HepG2 (cell line): Measurements from ENCODE around the gene UCP3. TPM values are rescaled to one million over a fixed set of nuclear protein-coding genes. Genes with fewer than 3 reads are reported as not detected.

Source experiments
- ATAC-seq: fragments of 200-7000 bp; cut with Tn5 transposase; 3 replicates; pipeline ENCODE4 v1.9.1; 2020; ENCODE audit warnings: mild to moderate bottlenecking, moderate library complexity
- BruUV-seq: library from RNA; stranded (reverse); fragments of 400-500 nt; replicated peaks from 2 replicates; lab custom pipeline; 2021; lab: Mats Ljungman, UMichigan
- CTCF ChIA-PET: fragments of 300-600 bp; formaldehyde crosslinking; extraction: SDS; loops from one replicate; lab custom pipeline; 2021; ENCODE audit warnings: low total read pairs, inconsistent platforms, low intra/inter-chr PET ratio; lab: Yijun Ruan, JAX
- POLR2A ChIA-PET: fragments of 350-600 bp; sonication (Branson Sonifier 250); formaldehyde crosslinking; loops from one replicate; lab custom pipeline; 2020; ENCODE audit warnings: antibody characterized with exemption, inconsistent platforms; lab: Yijun Ruan, JAX
- DNase-seq: peaks from one replicate; pipeline ENCODE4 v3.0.0-alpha.2; 2015; ENCODE audit warnings: low spot score
- FAIRE-seq: peaks from 3 replicates; lab custom pipeline; 2011; peaks lifted over from hg19 to GRCh38; lab: Jason Lieb, UNC
- H2AFZ ChIP-seq: one replicate; pipeline ENCODE4 v1.6.1; 2011; ENCODE audit warnings: low read length, inconsistent platforms
- H3K27ac ChIP-seq: fragments of 300-600 bp; 3 replicates; pipeline ENCODE4 v1.8.0; 2011; ENCODE audit warnings: mixed run types, mild to moderate bottlenecking, mixed read lengths, low read length, inconsistent platforms; ENCODE audit not compliant: insufficient read depth; ENCODE audit errors: extremely low read length
- H3K27me3 ChIP-seq, 2 experiments: fragments of 200-600 bp in 1 of 2; 2 replicates in 1 of 2; 3 replicates in 1 of 2; pipeline versions ENCODE4 v1.6.0 to v1.8.0; 2011; ENCODE audit warnings: low read length in 2 of 2, mild to moderate bottlenecking in 2 of 2, moderate library complexity in 2 of 2, inconsistent platforms in 1 of 2; ENCODE audit not compliant: insufficient read depth in 2 of 2, control insufficient read depth in 1 of 2
- H3K36me3 ChIP-seq, 2 experiments: fragments of 200-600 bp in 1 of 2; replicated peaks in 1 of 2; 2 replicates in 1 of 2; 3 replicates in 1 of 2; pipeline versions ENCODE4 v1.5.1 to v1.8.0; 2011; ENCODE audit warnings: low read length in 2 of 2, inconsistent platforms in 1 of 2; ENCODE audit not compliant: insufficient read depth in 2 of 2, control insufficient read depth in 1 of 2
- H3K4me1 ChIP-seq: 2 replicates; pipeline ENCODE4 v1.5.1; 2012; ENCODE audit warnings: low read length, inconsistent platforms; ENCODE audit not compliant: insufficient read depth
- H3K4me2 ChIP-seq: 2 replicates; pipeline ENCODE4 v1.6.0; 2011; ENCODE audit warnings: low read depth, low read length, inconsistent platforms
- H3K4me3 ChIP-seq, 3 experiments: fragments of 200-600 bp in 1 of 3; sonication (generic), shearing (Covaris generic) in 1 of 3; replicated peaks in 1 of 3; 2 replicates each; pipeline ENCODE4 v1.5.1; 2011 to 2016; ENCODE audit warnings: low read length in 3 of 3, inconsistent platforms in 2 of 3, low read depth in 2 of 3, mild to moderate bottlenecking in 2 of 3, control low read depth in 1 of 3, mixed read lengths in 1 of 3; ENCODE audit not compliant: insufficient read depth in 1 of 3
- H3K79me2 ChIP-seq: one replicate; pipeline ENCODE4 v1.6.1; 2011; ENCODE audit warnings: low read length, inconsistent platforms; ENCODE audit not compliant: insufficient read depth
- H3K9ac ChIP-seq: 2 replicates; pipeline ENCODE4 v1.6.0; 2011; ENCODE audit warnings: mild to moderate bottlenecking, low read depth, low read length, inconsistent platforms; ENCODE audit not compliant: insufficient read depth
- H3K9me3 ChIP-seq: 2 replicates; pipeline ENCODE4 v1.5.1; 2012; ENCODE audit warnings: mild to moderate bottlenecking, low read length
- H4K20me1 ChIP-seq: 2 replicates; pipeline ENCODE4 v1.6.0; 2011; ENCODE audit warnings: inconsistent platforms, mild to moderate bottlenecking, low read length, moderate library complexity; ENCODE audit not compliant: insufficient read depth
- HCFC1 ChIP-seq: fragments of 150-350 bp; IDR thresholded peaks from 2 replicates; pipeline ENCODE4 v1.6.1; 2014; ENCODE audit warnings: low read depth, low read length
- KMT2B ChIP-seq: IDR thresholded peaks from 2 replicates; pipeline ENCODE4 v1.6.1; 2016; ENCODE audit warnings: missing genetic modification reagents, missing compliant biosample characterization
- PAX8 ChIP-seq: sonication (generic); formaldehyde crosslinking; IDR thresholded peaks from 2 replicates; pipeline ENCODE4 v1.8.0; 2022; ENCODE audit warnings: mild to moderate bottlenecking, missing genetic modification reagents, borderline replicate concordance
- RERE ChIP-seq: IDR thresholded peaks from 2 replicates; pipeline ENCODE4 v1.6.1; 2016; ENCODE audit warnings: low read depth, missing genetic modification reagents, missing compliant biosample characterization
- RNF2 ChIP-seq: fragments of 450-650 bp; conservative IDR thresholded peaks from 2 replicates; pipeline ENCODE4 v1.6.1; 2016; ENCODE audit warnings: low read depth
- ZNF207 ChIP-seq: fragments of 450-650 bp; IDR thresholded peaks from 2 replicates; pipeline ENCODE4 v1.6.1; 2016; ENCODE audit warnings: antibody characterized with exemption, borderline replicate concordance
- ZNF331 ChIP-seq: sonication (generic); formaldehyde crosslinking; IDR thresholded peaks from 2 replicates; pipeline ENCODE4 v1.4.0; 2020; ENCODE audit warnings: missing genetic modification reagents
- ZNF879 ChIP-seq: sonication (generic); formaldehyde crosslinking; IDR thresholded peaks from 2 replicates; pipeline ENCODE4 v1.8.1; 2023; ENCODE audit warnings: missing genetic modification reagents
- ZSCAN22 ChIP-seq: sonication (generic); formaldehyde crosslinking; IDR thresholded peaks from 2 replicates; pipeline ENCODE4 v1.4.0; 2020; ENCODE audit warnings: mild to moderate bottlenecking, missing genetic modification reagents
- WGBS: methylation state at CpG from one replicate; pipeline ENCODE4 v1.1.6; 2017; ENCODE audit warnings: low lambda C conversion rate; 5-methylcytosine and 5-hydroxymethylcytosine counted together
- in situ Hi-C: cut with HindIII; loops from 2 replicates; pipeline ENCODE4 v1.10.0; 2017; ENCODE audit warnings: low pct_unique_long_range_greater_than_20kb; ENCODE audit not compliant: extremely low pct_ligation_motif_present
- intact Hi-C: fragments of 100-400 bp; cut with micrococcal nuclease; formaldehyde crosslinking; loops from one replicate; pipeline ENCODE4 v1.10.0; 2022; ENCODE audit not compliant: unreplicated experiment
- polyA plus RNA-seq, 8 experiments: library from polyadenylated mRNA; depleted of rRNA in 3 of 8; stranded (reverse) in 7 of 8; unstranded in 1 of 8; fragments of >200 nt; fragmentation: Illumina TruSeq in 4 of 8; extraction: Trizol in 4 of 8; gene quantifications; 2 replicates each; pipeline versions ENCODE4 v1.2.1 to v1.2.3, GENCODE V29; 2011 to 2016; ENCODE audit warnings: low read depth in 4 of 8, missing spikeins in 1 of 8, mixed read lengths in 1 of 8; ENCODE audit not compliant: insufficient read depth in 1 of 8
- total RNA-seq, 5 experiments: library from RNA; depleted of rRNA; stranded (reverse); fragments of >200 nt; fragmentation: Illumina TruSeq; extraction: Trizol; gene quantifications; 2 replicates each; pipeline ENCODE4 v1.2.3, GENCODE V29; 2016; ENCODE audit warnings: low read depth in 1 of 5
- TF ChIP-seq, protein P1 (sequence below): sonication (generic); formaldehyde crosslinking; IDR thresholded peaks from 2 replicates; pipeline ENCODE4 v1.8.1; 2023; ENCODE audit warnings: mild to moderate bottlenecking, missing genetic modification reagents, borderline replicate concordance
- TF ChIP-seq, protein P2 (sequence below): sonication (generic); formaldehyde crosslinking; IDR thresholded peaks from 2 replicates; pipeline ENCODE4 v1.4.0; 2020; ENCODE audit warnings: mild to moderate bottlenecking, missing genetic modification reagents
- TF ChIP-seq, protein P3 (sequence below): sonication (generic); formaldehyde crosslinking; IDR thresholded peaks from 2 replicates; pipeline ENCODE4 v1.4.0; 2020; ENCODE audit warnings: low read depth, missing genetic modification reagents

The UCP3 gene
- total and polyA plus RNA-seq, 2 of the 13 experiments (the other 11 are each of a cell fraction or from before 2014, with no cell fraction given): 0.37 TPM; not detected in 1

- H3K9me3 ChIP-seq: no peaks in the 10 kb centered on the region
- BruUV-seq: no TSS peak
- FAIRE-seq (no peak), ATAC-seq (no peak), DNase-seq (no peak)
- H2AFZ ChIP-seq: no peak overlapping the region
- ChIA-PET POLR2A (no interaction called here), CTCF (no interaction called here)
- no peak overlapping the region for H3K4me2 ChIP-seq
- H3K27ac ChIP-seq: no peak overlapping the region
- intact Hi-C loops (no loop called here), in situ Hi-C loops (no loop called here)
- H3K4me1 ChIP-seq: peaks cover 15% of the 10 kb centered on the region
- no peaks in the 10 kb centered on the region for H3K79me2 ChIP-seq
- 68% methylated on average over 14 of the region's 14 CpGs for WGBS
- no peaks in the 10 kb centered on the region for H4K20me1 ChIP-seq
- H3K36me3 ChIP-seq: no peaks in the 10 kb centered on the region
- H3K9ac ChIP-seq: no peak overlapping the region
- H3K27me3 ChIP-seq: no peaks in the 10 kb centered on the region
- H3K4me3 ChIP-seq: no peak overlapping the region
- TF ChIP-seq ZSCAN22 (CRISPR knock-in tag): no peak
- TF ChIP-seq, protein P1, sequence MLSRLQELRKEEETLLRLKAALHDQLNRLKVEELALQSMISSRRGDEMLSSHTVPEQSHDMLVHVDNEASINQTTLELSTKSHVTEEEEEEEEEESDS: no peak
- no peak for TF ChIP-seq ZNF207
- no peak for TF ChIP-seq PAX8 (CRISPR knock-in tag)
- TF ChIP-seq, protein P2, sequence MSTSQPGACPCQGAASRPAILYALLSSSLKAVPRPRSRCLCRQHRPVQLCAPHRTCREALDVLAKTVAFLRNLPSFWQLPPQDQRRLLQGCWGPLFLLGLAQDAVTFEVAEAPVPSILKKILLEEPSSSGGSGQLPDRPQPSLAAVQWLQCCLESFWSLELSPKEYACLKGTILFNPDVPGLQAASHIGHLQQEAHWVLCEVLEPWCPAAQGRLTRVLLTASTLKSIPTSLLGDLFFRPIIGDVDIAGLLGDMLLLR (CRISPR knock-in tag): no peak
- TF ChIP-seq ZNF331 (CRISPR knock-in tag): no peak
- TF ChIP-seq, protein P3, sequence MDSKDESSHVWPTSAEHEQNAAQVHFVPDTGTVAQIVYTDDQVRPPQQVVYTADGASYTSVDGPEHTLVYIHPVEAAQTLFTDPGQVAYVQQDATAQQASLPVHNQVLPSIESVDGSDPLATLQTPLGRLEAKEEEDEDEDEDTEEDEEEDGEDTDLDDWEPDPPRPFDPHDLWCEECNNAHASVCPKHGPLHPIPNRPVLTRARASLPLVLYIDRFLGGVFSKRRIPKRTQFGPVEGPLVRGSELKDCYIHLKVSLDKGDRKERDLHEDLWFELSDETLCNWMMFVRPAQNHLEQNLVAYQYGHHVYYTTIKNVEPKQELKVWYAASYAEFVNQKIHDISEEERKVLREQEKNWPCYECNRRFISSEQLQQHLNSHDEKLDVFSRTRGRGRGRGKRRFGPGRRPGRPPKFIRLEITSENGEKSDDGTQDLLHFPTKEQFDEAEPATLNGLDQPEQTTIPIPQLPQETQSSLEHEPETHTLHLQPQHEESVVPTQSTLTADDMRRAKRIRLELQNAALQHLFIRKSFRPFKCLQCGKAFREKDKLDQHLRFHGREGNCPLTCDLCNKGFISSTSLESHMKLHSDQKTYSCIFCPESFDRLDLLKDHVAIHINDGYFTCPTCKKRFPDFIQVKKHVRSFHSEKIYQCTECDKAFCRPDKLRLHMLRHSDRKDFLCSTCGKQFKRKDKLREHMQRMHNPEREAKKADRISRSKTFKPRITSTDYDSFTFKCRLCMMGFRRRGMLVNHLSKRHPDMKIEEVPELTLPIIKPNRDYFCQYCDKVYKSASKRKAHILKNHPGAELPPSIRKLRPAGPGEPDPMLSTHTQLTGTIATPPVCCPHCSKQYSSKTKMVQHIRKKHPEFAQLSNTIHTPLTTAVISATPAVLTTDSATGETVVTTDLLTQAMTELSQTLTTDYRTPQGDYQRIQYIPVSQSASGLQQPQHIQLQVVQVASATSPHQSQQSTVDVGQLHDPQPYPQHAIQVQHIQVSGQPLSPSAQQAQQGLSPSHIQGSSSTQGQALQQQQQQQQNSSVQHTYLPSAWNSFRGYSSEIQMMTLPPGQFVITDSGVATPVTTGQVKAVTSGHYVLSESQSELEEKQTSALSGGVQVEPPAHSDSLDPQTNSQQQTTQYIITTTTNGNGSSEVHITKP (CRISPR knock-in tag): no peak
- no peak for TF ChIP-seq KMT2B (CRISPR knock-in tag)
- no peak for TF ChIP-seq ZNF879
- TF ChIP-seq RERE: no peak
- no peak for TF ChIP-seq RNF2
- TF ChIP-seq HCFC1: no peak
Observed at GRCh38 chr11:74000307-74001133, 8.4 kb downstream of the UCP3 start.
